Measurements from ENCODE around the gene LSAMP. TPM values are rescaled to one million over a fixed set of nuclear protein-coding genes. Genes with fewer than 3 reads are reported as not detected.
"Not testable (repeated sequence)": the region's sequence is repeated elsewhere in the genome, so short reads cannot be mapped to it uniquely, and the experiment has no call there.

Gene LSAMP
- total RNA-seq, 2 experiments from 2014 or later, result not detected

DNA sequence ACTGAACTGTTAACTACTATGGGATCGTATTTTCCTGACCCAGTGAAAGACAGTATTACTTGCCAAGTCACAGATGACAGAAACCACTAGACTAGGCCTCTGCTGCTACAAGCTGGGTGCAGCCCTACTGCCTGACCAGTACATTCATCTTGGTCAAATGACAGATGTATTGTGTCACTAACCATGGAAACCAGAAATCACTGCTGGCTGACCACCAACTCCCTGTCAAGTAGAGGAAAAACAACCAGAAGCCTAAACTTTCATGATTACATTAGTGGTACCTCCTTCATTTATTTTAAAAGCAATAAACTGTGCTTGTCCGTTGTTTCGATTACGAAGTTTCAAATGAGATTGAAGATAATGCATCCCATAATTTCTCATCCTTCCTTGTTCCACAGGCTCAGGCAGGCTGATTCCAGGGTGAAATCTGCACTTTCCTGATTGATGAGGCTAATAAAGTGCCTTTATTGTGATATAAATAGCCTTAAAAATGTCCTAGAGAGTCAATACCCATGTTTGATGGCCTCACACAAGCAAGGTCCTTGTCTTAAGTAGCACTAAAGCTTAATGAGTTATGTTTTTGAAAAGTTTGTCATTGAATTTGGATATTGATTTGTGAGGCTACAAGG lies 309.7 kb downstream of the LSAMP start:
- ChIA-PET POLR2A (no interaction called here), CTCF (no interaction called here)

DNA sequence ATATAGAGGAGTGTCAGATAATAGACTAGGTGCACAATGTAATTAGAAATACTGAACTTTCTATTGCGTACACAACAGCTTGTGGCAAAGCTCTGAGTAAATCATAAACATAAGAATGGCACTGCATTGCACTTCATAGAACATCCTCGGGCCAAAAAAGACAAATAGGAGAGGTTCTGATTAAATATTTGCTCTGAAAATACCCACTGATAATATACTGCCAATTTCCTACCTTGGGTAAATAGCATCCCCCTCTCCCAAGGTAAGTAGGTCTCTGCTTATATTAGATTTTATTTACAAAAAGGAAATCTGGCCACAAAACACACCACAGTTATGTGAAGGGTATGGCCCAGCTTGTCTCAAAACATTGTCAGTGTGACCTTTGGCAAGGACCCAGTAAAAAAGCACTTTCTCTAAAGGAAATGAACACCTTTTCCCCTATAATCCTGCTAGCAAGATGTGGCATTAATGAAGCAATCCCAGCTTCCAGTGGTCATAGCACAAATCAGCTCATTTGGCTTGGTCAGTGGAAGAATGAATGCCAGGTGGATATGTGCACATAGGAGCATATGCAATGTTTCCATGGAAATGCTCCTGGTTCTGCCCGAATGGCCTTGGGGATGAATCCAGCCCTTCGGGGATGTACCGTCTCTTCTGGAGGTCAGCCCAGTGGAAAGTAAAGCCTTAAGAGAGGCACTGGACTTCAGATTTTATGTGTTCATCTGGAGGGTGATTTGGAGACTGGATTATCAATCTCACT lies 315.9 kb downstream of the LSAMP start:
- ChIA-PET POLR2A (no interaction called here), CTCF (no interaction called here)

DNA sequence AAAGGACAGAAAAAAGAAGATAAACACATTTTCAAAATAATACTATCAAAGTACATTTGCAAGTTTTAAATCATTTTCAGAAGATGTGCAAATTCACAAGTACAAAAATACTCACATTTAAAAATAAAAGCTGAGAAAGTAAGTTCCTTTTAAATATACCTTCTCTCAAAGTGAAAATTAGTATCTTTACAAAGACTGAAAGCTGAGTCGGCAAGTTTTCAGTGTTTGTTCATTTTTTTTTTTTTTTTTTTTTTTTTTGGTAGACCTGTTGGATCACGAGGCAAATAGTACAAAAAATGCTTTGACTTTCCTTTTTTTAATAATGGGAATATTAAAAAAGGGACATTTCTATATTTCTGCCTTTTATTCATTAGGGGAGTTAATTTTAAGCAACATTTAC lies 317.8 kb downstream of the LSAMP start:
- ChIA-PET POLR2A (no interaction called here), CTCF (no interaction called here)

DNA sequence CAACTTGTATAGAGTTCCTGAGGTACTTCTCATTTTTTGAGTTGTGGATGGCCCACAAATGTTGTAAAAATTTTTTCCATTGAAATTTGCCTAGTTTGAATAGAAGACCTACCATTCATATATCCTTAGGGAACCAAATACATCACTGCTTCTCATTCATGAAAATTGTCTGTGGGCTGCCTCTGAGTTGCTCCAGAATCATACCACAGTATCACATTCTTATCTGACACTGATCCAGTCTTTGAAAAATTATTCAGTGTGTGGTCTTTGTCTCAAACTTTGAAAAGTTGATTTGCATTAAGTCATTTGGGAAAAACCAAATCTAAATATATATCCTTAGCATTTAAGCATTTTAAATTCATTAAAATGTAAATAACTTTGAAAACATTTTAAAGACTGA lies 321.1 kb downstream of the LSAMP start:
- POLR2A ChIA-PET, result no interaction called here
- CTCF ChIA-PET, result no interaction called here

DNA sequence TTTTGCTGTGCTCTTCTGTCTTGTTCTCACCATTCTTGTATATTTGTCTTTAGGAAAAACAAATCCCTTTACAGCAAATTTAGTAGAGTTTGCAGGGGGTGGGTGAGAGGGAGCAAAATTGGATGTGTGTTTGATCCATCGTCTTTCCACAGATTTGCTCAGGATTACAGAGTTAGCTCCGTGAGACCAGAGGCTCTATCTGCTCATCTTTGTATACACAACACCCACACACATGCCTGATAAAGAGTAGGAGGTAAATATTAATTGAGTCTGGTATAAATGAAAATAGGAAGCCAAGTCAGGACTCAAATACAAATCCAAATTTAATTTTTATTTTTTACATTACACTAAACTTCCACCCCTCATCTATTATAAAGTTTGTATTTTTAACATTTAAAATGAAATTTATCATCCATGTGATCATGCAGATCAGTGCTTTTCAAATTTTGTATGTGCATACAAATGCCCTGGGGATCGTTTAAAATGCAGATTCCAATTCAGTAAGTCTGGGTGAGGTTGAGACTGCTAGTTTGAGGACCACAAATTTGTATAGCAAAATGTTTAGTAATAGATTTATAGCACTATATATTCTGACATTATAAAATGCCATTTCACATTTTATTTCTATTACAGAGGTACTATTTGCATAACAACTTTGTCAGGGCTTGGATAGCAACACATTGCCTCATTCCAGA lies 326.7 kb downstream of the LSAMP start:
- ChIA-PET CTCF (no interaction called here), POLR2A (no interaction called here)

DNA sequence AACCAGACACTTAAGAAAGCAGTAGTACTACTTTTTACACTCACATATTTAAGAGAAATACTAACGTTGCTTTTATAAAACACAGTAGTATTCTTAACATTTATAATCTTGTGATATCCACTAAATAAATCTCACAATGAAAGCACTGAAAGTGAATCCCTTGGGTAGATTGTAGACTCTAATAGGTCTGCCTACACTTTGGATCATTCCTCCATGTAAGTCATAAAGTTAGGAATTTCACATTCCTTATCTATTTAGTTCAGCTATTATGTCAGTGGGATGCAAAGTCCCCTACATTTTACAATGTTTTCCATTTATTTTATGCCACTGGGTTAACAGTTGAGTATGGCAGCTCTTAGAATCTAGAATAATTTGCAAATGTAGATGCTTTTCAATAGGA lies 330.7 kb downstream of the LSAMP start:
- CTCF ChIA-PET, result no interaction called here
- POLR2A ChIA-PET, result no interaction called here

DNA sequence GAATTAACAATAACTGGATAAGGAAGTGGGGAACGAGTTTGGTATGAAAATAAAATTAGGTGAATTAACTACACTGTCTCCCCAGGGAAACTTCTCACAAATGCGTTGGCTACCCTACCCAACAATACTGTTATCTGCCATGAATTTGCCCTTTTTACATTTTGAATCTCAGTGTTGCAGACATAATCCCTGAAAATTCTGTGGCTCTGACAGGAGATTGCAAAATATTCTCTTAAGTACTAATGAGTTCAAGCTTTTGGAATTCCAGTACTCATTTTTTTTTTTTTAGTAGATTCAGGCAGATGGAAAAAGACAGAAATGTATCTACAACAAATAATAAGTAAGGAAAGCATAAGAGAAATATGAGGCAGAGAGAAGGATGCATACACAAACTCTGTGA lies 332.6 kb downstream of the LSAMP start:
- ChIA-PET POLR2A (no interaction called here), CTCF (no interaction called here)

DNA sequence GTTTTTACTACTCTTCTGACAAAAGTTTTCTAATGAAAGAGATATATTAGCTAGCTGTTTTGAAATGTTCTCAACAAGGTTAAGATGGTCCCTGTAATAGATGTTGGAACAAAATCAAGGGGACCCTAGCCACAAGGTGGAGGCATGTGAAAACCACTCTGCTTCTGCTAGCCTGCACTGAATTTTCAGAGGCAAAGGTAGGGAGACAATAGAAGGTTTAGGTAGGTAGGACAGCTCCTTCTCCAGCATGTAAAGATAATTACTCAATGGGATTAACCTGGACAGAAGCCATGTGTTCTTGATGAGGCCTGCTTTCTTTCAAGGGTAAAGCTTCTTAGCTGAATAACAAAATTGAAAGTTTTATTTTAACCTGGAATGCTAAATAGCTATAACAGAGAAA lies 333.5 kb downstream of the LSAMP start:
- CTCF ChIA-PET, result no interaction called here
- POLR2A ChIA-PET, result no interaction called here

DNA sequence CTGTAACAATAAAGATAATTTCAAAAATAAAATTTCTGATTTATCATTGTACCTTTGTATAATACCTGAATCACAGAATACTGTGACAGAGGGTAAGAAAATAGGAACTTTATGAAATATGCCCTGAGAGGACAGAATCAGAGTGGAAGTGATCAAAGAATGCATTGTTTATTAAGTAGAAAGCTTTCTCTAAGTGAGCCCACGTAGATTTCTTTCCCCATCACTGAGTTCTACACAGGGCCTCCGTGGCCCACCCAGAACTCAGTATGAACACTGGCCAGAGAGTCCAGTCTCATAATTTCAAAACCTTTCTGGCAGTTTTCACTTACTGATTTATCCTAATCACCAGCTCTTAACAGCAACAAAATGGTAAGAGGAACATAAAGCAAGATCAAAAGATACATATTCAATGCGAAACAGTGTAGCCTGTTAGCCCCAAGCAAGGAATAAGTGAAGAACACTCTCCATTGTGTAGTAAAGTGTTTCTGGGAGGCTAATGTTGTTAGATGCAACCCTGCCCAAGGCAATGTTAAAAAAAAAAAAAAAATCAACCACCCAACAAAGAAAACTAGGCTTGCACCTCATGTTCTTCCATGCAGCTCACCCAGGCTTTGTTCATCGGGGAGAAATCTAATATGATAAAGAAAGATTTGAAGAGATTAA lies 341.3 kb downstream of the LSAMP start:
- ChIA-PET POLR2A (no interaction called here), CTCF (no interaction called here)

DNA sequence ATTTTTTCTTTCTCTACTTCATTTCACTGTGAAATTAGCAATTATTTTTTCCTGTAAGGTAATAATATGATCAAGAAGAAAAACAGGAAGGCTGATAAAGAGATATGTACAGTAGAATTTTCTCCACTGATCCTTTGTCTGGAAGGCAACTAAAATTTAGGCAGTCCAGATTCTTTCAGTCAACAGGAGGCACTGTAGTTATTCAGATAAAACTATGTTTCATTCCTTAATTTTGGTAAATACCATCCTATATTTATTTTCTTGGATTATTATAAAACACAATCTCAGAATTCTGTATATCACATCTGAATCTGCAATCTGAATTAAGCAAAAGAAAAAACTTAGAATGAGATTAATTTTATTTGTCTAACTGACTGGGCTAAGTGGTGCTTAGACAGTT lies 343.2 kb downstream of the LSAMP start:
- CTCF ChIA-PET, result no interaction called here
- POLR2A ChIA-PET, result no interaction called here

DNA sequence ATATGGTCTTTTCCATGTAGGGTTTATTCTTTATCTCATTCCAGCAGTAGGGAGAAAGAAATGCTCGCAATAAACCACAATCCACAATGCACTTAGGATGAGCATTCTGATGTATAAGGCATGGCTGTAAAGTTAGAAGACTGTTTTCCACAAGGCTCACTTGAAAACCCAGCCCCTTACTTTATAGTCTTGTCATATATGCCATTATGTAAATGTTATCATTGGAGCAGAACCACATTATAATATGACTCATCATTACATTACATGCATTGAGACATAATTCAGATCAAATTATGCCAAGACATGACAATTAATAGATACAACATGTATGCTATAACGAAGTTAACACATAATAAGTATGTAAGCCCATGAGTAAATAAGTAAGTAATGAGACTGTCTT lies 348.1 kb downstream of the LSAMP start:
- CTCF ChIA-PET, result no interaction called here
- POLR2A ChIA-PET, result no interaction called here

DNA sequence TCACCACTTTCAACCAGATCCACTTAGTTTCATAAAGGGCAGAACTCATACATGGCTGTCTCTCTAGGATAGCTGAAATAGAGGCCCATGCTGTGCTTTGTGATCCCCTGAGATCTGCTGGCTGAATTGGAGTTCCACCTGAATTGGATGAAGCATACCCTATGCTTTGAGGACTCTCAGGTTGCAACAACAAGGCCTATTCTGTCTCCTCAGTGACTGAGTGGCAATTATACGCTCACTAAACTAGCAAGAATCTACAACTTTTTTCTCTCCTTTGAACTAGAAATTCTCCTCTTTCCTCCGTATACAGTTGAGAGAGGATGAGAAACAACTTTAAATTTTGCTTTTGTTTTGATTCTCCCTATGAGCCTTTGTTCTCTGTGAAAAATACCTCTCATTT lies 348.7 kb downstream of the LSAMP start:
- CTCF ChIA-PET, result no interaction called here

DNA sequence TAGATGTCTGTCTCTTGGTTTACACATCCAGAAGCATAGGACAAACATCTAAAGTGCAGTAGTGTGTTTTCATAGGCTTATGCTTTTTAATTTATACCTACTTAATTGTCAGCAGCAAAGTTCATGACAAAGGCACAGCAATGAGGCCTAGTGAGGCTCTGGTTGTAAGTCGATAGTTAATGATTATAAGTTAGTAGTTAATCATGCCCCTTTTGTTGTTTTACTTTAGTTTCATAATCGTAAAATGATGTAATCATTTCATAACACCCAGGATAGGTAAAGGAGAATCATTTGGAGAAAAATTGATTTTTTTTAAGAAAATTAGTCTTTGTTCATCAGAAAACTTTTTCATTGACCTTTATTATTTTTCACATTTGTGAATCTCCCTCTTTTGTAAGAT lies 351.9 kb downstream of the LSAMP start:
- ChIA-PET POLR2A (no interaction called here), CTCF (no interaction called here)

More for the DNA sequence above, 348.7 kb downstream of the LSAMP start:
- POLR2A ChIA-PET, result no interaction called here

DNA sequence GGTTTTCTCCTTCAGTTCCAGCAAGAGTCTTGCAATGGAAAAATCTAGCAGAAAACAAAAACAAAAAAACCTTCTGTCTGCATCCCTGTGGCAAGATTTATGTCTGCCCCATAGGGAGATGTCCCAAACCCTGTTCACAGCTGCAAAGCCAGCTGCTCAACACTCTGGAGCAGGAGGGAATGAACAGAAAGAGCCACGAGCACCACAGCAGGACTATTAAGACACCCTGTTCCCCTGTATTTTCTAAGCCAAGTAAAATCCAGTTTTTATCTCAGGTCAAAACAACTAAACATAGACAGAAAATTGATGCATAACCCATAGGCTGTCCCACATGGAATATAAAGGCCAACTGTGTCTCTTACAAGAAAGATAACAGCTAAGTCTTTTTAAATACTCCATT lies 357.9 kb downstream of the LSAMP start:
- ChIA-PET CTCF (no interaction called here), POLR2A (no interaction called here)

DNA sequence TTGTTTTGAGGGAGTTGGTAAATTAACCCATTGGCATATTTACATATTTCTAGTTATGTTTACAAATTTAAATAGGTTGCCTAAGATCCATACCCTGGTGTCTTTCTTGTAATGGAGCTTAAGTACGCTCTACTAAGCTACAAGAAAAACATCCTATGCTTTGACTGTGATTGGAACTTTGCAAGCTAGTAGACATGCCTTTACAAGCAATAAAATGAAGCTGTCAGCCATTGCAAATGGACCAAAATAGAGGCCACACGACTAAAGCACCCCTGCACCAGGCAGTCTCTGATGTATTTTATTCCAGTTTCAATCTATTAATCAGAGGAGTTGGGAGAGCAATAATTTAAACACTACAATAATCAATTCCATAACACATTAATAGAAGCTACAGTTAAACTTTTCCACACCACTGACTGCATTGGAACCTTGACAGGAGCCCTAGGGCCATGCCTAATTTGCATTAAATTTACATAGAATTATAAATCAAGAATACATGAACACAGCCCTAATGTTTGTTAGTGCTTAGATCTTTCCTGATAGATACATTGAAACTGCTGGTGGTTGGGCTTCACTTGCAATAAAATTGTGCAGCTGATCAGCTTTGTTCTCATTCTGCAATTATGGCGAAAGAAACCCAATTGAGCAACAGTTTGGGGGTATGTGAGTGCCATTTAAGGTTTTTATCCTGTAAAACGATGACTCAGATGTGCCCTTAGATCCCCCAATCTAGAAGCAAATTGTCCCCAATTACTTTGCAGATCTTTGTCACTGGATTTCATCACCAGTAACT lies 360.1 kb downstream of the LSAMP start:
- CTCF ChIA-PET, result no interaction called here
- POLR2A ChIA-PET, result no interaction called here

DNA sequence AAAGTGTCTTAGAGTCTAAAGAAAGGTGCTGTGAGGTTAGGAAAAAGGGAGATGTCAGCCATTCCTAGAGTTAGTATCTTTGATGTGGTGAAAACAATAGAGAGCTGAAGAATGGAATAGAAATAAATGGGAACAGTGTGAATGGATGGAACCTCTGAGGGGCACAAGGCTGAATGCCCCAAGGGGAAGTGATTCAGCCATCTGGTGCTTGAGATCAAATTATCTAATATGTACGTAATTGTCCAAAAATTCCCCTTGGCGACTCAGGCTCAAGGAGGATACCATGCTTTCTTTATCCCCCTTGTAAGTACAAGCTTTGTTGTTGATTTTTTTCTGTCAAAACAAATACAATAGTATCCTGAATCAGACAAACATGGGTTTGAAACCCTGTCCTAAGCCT lies 361.6 kb downstream of the LSAMP start:
- ChIA-PET CTCF (no interaction called here), POLR2A (no interaction called here)

DNA sequence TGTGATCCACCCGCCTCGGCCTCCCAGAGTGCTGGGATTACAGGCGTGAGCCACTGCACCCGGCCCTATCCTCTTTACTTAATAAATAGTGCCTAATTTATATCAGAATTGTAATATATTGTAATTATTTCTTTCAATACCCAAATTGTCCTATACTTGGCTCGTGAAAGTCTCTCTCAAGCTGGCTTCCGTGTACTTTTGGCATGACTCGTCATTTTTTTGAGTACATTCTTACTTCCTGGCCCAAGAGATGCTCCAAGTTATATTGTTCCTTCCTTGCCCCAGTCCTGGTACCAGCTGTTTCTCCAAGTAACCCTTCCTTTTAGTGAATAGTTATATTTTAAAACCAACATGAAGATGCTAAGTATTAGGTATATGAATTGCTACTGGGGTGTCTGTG lies 366.7 kb downstream of the LSAMP start:
- ChIA-PET POLR2A (no interaction called here), CTCF (no interaction called here)

DNA sequence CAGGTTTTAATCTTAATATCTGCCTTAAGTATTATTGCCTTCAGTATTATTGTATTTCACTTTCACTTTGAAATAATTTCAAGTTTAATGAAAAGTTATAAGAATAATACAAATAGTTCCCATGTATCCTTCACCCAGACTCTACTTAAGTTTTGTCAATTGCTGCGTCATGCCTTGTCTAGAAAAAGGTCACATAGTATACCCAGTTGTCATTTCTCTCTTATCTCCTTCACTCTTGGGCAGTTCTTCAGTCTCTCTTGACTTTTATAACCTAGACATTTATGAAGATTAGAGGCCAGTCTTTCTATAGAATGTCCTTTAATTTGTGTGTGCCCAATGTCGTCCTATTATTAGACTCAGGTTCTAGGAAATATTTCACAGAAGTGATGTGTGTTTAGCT lies 367.7 kb downstream of the LSAMP start:
- POLR2A ChIA-PET, result no interaction called here
- CTCF ChIA-PET, result no interaction called here

DNA sequence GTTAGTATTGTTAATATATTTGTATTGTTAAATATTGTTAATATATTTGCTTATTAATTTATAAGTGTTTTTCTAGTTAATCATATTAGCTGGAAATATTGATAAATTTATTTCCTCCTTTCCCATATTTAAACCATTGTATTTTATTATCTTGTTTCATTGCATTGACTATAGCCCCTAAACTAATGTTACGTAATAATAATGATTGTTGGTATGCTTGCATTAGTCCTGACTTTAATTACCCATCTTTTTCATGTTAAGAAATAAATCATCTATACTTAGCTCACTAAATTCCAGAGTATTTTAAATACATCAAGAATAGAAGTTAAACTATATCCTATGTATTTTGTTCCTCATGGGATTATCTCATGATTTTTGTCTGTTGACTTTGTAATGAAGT lies 368.2 kb downstream of the LSAMP start:
- ChIA-PET POLR2A (no interaction called here), CTCF (no interaction called here)

DNA sequence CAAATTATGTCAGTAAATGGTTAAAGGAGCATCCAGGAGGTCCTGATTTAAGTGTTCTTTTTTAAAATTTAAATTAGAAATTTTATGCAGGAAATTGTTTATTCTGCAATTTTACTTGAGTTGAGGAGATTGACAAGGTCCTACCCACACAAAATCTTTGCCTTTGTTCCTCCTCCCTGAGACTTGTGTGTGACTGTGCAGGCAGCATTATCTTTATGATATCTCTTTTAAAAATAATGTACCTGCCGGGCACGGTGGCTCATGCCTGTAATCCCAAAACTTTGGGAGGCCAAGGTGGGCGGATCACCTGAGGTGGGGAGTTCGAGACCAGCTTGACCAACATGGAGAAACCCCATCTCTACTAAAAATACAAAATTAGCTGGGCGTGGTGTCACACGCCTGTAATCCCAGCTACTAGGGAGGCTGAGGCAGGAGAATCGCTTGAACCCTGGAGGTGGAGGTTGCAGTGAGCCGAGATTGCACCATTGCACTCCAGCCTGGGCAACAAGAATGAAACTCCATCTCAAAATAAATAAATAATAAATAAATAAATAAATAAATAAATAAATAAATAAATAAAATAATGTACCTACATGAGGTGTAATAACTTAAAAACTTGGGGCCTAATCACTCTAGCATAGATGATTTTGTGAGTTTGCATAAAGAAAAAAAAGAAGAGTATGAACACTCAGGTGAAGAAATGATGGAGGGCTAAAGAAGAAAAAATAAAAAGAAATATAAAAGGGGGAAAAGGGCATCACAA lies 374.6 kb downstream of the LSAMP start:
- POLR2A ChIA-PET, CTCF ChIA-PET: not testable (repeated sequence)
